ENCODE data around the gene KCNJ15.

DNA sequence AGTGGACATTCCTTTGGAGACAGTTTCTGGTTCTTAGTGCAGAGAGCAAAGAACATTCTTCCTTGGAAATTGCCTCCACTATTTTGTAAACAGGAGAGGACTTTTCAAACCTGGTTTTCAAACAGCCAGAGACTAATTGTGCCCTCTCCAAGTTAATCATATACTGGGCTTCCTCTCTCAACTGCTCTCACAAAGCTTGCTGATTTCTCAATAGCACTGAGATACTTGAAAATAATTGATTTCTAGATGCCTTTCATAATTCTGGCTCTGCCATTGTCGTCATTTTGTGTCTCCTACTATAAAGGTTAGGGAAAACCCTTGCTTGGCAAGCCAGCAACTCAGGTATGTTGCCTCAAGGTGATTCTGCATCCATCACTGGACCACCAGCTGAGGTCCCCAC, 56.0 kb downstream of the KCNJ15 start:
- no peak for TF ChIP-seq POLR2AphosphoS5 (IDR thresholded peaks at IDR 0.05; ENCODE audit: low read depth, low read length)
- no peak for TF ChIP-seq POLR2A (IDR thresholded peaks at IDR 0.05; ENCODE audit: borderline replicate concordance, extremely low read depth, insufficient read depth, insufficient read length)
- TF ChIP-seq TCF7L2 (IDR thresholded peaks at IDR 0.05; ENCODE audit: borderline replicate concordance, extremely low read depth, insufficient read depth, insufficient read length): no peak
- TF ChIP-seq, protein P1, sequence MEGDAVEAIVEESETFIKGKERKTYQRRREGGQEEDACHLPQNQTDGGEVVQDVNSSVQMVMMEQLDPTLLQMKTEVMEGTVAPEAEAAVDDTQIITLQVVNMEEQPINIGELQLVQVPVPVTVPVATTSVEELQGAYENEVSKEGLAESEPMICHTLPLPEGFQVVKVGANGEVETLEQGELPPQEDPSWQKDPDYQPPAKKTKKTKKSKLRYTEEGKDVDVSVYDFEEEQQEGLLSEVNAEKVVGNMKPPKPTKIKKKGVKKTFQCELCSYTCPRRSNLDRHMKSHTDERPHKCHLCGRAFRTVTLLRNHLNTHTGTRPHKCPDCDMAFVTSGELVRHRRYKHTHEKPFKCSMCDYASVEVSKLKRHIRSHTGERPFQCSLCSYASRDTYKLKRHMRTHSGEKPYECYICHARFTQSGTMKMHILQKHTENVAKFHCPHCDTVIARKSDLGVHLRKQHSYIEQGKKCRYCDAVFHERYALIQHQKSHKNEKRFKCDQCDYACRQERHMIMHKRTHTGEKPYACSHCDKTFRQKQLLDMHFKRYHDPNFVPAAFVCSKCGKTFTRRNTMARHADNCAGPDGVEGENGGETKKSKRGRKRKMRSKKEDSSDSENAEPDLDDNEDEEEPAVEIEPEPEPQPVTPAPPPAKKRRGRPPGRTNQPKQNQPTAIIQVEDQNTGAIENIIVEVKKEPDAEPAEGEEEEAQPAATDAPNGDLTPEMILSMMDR (IDR thresholded peaks at IDR 0.05 in 2 of 3, conservative IDR thresholded peaks at IDR 0.05 in 1 of 3; ENCODE audit: borderline replicate concordance in 1 of 3, insufficient read depth in 1 of 3, low read depth in 2 of 3, low read length in 2 of 3): no peak
- TF ChIP-seq SRF (IDR thresholded peaks at IDR 0.05; ENCODE audit: low read depth): no peak
- TF ChIP-seq EZH2 (IDR thresholded peaks at IDR 0.05): no peak
- TF ChIP-seq, protein P2, sequence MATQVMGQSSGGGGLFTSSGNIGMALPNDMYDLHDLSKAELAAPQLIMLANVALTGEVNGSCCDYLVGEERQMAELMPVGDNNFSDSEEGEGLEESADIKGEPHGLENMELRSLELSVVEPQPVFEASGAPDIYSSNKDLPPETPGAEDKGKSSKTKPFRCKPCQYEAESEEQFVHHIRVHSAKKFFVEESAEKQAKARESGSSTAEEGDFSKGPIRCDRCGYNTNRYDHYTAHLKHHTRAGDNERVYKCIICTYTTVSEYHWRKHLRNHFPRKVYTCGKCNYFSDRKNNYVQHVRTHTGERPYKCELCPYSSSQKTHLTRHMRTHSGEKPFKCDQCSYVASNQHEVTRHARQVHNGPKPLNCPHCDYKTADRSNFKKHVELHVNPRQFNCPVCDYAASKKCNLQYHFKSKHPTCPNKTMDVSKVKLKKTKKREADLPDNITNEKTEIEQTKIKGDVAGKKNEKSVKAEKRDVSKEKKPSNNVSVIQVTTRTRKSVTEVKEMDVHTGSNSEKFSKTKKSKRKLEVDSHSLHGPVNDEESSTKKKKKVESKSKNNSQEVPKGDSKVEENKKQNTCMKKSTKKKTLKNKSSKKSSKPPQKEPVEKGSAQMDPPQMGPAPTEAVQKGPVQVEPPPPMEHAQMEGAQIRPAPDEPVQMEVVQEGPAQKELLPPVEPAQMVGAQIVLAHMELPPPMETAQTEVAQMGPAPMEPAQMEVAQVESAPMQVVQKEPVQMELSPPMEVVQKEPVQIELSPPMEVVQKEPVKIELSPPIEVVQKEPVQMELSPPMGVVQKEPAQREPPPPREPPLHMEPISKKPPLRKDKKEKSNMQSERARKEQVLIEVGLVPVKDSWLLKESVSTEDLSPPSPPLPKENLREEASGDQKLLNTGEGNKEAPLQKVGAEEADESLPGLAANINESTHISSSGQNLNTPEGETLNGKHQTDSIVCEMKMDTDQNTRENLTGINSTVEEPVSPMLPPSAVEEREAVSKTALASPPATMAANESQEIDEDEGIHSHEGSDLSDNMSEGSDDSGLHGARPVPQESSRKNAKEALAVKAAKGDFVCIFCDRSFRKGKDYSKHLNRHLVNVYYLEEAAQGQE (IDR thresholded peaks at IDR 0.05; ENCODE audit: low read depth): no peak
- TF ChIP-seq, protein P3, sequence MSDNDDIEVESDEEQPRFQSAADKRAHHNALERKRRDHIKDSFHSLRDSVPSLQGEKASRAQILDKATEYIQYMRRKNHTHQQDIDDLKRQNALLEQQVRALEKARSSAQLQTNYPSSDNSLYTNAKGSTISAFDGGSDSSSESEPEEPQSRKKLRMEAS (IDR thresholded peaks at IDR 0.05): no peak
- TF ChIP-seq CBX3 (IDR thresholded peaks at IDR 0.05; ENCODE audit: low read depth): no peak
- no peak for TF ChIP-seq RAD21 (IDR thresholded peaks at IDR 0.05; ENCODE audit: low read depth)
- TF ChIP-seq EZH2phosphoT487 (IDR thresholded peaks at IDR 0.05; ENCODE audit: borderline replicate concordance): no peak

All from HCT116 (cell line).